AG10803 (cell line): ENCODE results near the gene PRKAG2.

Experiments used
- DNase-seq: peaks from one replicate; pipeline ENCODE4 v3.0.0; 2010; ENCODE audit warnings: low read depth
- H3K4me3 ChIP-seq: 2 replicates; pipeline ENCODE4 v1.5.1; 2011; ENCODE audit warnings: mild to moderate bottlenecking, low read length, control low read depth
- TF ChIP-seq, protein P1 (sequence below): conservative IDR thresholded peaks from 2 replicates; pipeline ENCODE4 v1.5.1; 2011; ENCODE audit warnings: mild to moderate bottlenecking, low read length, control low read depth, inconsistent platforms

Gene PRKAG2

DNA sequence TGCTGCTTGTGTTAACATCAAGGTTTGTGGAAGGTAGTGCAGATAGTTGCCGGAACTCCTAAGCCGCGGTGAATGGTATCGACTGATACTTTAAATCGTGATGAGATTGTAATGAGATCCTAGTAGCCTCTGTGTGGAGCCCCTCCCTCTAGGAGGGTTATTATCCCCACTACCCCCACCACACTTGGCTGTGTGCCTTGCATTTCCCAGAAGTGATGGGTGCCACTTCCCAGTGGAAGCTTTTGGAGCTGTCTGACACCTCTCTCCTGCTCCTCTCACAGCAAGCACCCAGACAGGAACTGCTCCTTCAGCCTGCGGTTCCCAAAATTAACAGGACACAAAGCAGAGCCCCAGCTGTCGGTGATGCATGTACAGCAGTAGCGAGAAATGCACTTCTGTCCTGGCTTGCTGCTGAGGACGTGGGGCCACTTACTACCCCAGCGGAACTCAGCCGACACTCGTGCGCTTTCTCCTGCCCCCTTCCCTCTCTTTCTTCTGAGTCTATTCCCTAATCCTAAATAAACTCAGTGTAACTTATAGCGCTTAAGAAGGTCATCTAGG, 52.5 kb downstream of the PRKAG2 start:
- no peak for DNase-seq
- TF ChIP-seq, protein P1, sequence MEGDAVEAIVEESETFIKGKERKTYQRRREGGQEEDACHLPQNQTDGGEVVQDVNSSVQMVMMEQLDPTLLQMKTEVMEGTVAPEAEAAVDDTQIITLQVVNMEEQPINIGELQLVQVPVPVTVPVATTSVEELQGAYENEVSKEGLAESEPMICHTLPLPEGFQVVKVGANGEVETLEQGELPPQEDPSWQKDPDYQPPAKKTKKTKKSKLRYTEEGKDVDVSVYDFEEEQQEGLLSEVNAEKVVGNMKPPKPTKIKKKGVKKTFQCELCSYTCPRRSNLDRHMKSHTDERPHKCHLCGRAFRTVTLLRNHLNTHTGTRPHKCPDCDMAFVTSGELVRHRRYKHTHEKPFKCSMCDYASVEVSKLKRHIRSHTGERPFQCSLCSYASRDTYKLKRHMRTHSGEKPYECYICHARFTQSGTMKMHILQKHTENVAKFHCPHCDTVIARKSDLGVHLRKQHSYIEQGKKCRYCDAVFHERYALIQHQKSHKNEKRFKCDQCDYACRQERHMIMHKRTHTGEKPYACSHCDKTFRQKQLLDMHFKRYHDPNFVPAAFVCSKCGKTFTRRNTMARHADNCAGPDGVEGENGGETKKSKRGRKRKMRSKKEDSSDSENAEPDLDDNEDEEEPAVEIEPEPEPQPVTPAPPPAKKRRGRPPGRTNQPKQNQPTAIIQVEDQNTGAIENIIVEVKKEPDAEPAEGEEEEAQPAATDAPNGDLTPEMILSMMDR: no peak
- H3K4me3 ChIP-seq: no peak overlapping the region

DNA sequence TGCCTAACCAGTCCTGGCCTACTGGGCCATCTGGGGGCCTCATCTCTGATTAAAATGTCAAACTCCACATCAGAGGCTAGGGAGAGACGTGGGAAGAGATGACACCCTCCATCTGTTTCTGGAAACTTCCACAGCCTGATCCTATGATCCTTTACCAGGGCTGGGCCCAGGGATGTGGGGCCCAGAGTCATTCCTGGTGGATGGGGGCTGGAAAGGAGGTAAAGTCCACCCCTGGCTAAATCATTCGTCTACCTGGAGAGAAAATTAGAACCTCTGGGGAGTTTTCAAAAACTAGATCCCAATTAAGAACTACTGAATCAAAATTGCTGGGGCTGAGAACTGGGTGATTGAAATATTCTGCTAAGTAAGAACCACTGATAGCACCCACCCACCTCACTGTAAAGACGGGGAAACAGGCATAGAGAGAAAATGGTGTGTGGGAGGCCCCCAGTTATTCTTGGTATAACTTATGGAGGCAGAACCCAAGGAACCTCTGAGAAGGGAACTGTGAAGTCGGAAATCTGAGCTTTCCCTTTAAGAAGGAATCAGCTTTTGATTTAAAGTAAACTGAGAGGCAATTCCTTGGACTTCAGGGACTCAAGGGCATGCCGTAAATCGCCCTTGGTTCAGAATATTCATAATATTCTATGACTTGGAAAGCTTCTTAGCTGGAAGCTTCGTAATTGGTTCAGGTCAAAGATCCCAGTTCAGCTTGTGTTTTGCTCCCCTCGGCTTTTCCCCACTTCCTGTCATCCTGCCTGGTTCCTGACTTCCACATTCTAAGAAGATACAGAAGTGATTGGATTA, 53.1 kb downstream of the PRKAG2 start:
- H3K4me3 ChIP-seq: no peak overlapping the region
- DNase-seq: no peak
- TF ChIP-seq, protein P1: no peak

DNA sequence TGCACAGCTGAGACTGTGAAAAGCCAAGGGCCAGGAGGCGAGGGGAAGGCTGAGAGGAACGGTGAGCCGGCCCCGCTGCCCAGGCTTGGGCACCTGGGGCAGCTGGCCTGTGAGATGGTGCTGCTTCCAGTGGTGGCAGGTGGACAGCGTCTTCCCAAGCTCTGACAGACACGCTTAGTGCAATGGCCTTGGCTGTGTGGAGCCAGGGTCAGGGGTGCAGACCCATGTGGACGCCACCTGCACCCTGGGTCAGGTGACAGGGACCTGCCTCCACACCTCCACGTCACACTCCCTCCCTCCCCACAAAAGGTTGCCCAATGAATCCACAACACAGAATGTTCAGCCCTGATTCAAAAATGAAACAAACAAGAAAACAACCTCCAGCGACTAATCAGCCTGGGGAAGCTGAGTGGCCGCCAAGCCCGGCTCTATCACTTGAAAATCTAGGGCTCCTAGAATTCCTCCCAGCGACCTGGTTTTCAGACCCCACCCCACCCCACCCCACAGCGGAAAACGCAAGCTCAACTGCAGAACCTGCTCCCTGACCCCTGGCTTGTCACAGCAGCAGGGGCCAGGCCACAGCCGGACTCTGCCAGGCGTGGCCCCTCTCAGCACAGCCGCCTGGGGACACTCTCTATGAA, 54.3 kb downstream of the PRKAG2 start:
- no peak for DNase-seq
- TF ChIP-seq, protein P1: no peak
- H3K4me3 ChIP-seq: no peak overlapping the region

DNA sequence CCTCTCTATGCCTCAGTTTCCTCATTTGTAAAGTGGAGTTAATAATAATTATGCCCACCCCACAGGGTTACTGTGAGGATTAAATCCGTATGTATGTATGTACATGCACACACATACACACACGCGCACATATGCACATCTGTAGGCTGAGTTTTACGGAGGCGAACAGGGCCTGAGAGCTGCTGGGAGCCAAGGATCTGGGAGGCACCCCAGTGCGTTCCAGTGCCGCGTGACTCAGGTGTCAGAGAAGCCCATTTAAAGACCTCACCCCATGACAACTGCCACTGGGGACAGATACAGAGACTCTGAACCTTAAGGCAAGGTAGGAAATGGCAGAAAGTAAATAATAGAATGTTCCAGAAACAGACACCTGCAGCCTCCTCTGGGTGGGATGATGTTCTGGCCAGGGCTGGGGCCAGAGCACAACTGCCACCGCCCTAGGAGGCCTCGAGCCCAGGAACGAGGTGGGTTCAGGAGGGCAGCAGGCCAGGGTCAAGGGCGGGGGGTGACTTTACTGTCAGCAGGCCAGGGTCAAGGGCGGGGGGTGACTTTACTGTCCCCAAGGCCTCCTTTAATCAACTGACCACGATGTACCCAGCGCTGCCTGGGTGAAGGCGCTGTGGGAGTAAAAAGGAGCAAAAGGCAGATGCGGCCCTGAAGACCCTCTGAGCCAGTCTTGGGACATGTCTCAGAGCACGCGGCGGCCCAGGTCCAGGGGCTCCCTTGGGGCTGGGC, 54.9 kb downstream of the PRKAG2 start:
- H3K4me3 ChIP-seq: no peak overlapping the region
- DNase-seq: no peak
- TF ChIP-seq, protein P1: no peak

DNA sequence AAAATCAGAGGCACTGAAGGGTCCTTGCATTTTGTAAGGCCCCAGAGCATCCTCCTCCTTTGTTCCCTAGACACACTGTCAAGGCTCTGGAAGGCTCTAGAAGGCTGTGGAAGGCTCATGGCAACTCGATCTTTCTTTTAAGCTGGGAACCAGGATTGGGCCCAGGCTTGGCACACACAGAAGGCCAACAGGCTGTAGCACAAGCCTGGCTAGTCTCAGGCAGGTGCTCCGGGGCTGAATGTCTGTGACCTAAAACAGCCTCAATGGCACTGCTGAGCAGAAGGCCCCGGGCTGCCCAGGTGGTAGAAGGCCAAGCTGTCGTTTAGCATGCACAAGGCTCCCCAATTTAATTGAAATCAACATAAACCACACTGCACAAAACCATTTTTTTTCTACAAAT, 55.7 kb downstream of the PRKAG2 start:
- no peak overlapping the region for H3K4me3 ChIP-seq
- TF ChIP-seq, protein P1: no peak
- DNase-seq: no peak

DNA sequence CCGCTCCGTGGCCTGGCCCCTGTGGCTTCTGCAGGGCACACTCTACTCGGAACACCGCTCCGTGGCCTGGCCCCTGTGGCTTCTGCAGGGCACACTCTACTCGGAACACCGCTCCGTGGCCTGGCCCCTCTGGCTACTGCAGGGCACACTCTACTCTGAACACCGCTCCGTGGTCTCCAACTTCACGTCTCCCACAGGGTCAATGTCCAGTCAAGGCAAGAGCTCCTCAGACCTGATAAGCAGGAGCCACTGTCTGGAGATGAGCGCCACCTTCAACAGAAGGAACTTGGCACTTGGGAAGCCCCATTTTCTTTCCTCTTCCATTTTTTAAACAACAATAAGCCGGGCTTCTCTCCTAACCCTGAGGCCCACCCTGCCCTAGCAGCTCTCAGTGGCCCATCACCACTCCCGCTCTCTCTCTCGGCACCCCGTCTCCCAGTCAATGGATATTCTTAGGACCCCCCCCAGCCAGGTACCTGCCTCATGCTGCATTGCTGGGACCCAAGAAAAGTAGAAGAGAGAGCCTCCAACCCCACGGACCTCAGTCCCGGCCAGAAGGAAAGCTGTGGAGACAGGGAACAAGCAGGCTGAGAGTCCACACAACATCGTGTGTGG, 56.3 kb downstream of the PRKAG2 start:
- no peak overlapping the region for H3K4me3 ChIP-seq
- DNase-seq: no peak
- TF ChIP-seq, protein P1: no peak
